Measurements from ENCODE around the gene GZMA.
"Not testable (repeated sequence)": the region's sequence is repeated elsewhere in the genome, so short reads cannot be mapped to it uniquely, and the experiment has no call there.

Gene GZMA

GRCh38 chr5:55102348-55102747 is at the start of gene GZMA:
Gene GZMA, plus strand, starts transcription at chr5:55102646. Its CDS starts 37 bp downstream, at chr5:55102683.
- intact Hi-C loops (cut with micrococcal nuclease) = no loop called here
- no peaks in the 10 kb centered on the region for H3K36me3 Mint-ChIP-seq (ENCODE audit: low read depth)
- H3K4me3 Mint-ChIP-seq = no peak within 1 kb of the TSS
- H3K27ac Mint-ChIP-seq = no peak within 1 kb of the TSS
- no peaks in the 10 kb centered on the region for H3K9me3 Mint-ChIP-seq
- peaks cover 9% of the 10 kb centered on the region for H3K27me3 Mint-ChIP-seq
- no peaks in the 10 kb centered on the region for H3K4me1 Mint-ChIP-seq (ENCODE audit: low read depth)

DNA sequence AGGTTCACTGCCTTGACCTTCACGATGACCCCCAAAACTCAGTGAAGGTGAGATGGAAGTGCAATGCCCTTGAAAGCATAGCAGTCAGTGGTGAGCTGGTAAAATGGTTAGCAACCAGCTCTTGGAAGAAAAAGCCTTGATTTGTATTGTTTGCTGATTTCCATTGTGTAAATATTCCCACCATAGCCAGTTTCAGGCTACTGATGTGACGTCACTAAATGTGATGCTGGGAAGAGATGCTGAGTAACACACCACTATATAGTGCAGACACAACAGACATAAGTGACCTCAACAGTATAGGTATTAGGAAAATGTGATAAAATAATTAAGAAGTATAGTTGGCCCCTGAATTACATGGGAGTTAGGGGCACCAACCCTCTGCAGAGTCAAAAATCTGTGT is 47.3 kb upstream of the GZMA start:
- no peak overlapping the region for H3K27ac Mint-ChIP-seq
- H3K4me3 Mint-ChIP-seq = no peak overlapping the region
- no peaks in the 10 kb centered on the region for H3K36me3 Mint-ChIP-seq (ENCODE audit: low read depth)
- intact Hi-C loops (cut with micrococcal nuclease) = no loop called here
- peaks cover 25% of the 10 kb centered on the region for H3K9me3 Mint-ChIP-seq
- H3K27me3 Mint-ChIP-seq = no peaks in the 10 kb centered on the region
- H3K4me1 Mint-ChIP-seq (ENCODE audit: low read depth) = no peaks in the 10 kb centered on the region

GRCh38 chr5:55062039-55062779 is 40.2 kb upstream of the GZMA start:
- intact Hi-C loops (cut with micrococcal nuclease) = no loop called here
- no peak overlapping the region for H3K4me3 Mint-ChIP-seq
- H3K36me3 Mint-ChIP-seq (ENCODE audit: low read depth) = no peaks in the 10 kb centered on the region
- H3K27me3 Mint-ChIP-seq = no peaks in the 10 kb centered on the region
- no peaks in the 10 kb centered on the region for H3K9me3 Mint-ChIP-seq
- no peaks in the 10 kb centered on the region for H3K4me1 Mint-ChIP-seq (ENCODE audit: low read depth)
- no peak overlapping the region for H3K27ac Mint-ChIP-seq

- Mint-ChIP-seq H3K9me3 (no peaks in the 10 kb centered on the region), H3K4me3 (no peak overlapping the region), H3K4me1 (ENCODE audit: low read depth) (no peaks in the 10 kb centered on the region), H3K27me3 (no peaks in the 10 kb centered on the region), H3K36me3 (ENCODE audit: low read depth) (no peaks in the 10 kb centered on the region), H3K27ac (no peak overlapping the region)
- intact Hi-C loops (cut with micrococcal nuclease) = no loop called here
Observed at GRCh38 chr5:55063220-55063863, 39.1 kb upstream of the GZMA start.

- intact Hi-C loops (cut with micrococcal nuclease) = no loop called here
- H3K4me3 Mint-ChIP-seq = no peak overlapping the region
- no peaks in the 10 kb centered on the region for H3K4me1 Mint-ChIP-seq (ENCODE audit: low read depth)
- no peaks in the 10 kb centered on the region for H3K27me3 Mint-ChIP-seq
- no peaks in the 10 kb centered on the region for H3K36me3 Mint-ChIP-seq (ENCODE audit: low read depth)
- no peak overlapping the region for H3K27ac Mint-ChIP-seq
- H3K9me3 Mint-ChIP-seq = no peaks in the 10 kb centered on the region
Observed at GRCh38 chr5:55063899-55064298, 38.5 kb upstream of the GZMA start.

- no peak overlapping the region for H3K4me3 Mint-ChIP-seq
- H3K27ac Mint-ChIP-seq = no peak overlapping the region
Observed at GRCh38 chr5:55064523-55064922, 37.9 kb upstream of the GZMA start.

DNA sequence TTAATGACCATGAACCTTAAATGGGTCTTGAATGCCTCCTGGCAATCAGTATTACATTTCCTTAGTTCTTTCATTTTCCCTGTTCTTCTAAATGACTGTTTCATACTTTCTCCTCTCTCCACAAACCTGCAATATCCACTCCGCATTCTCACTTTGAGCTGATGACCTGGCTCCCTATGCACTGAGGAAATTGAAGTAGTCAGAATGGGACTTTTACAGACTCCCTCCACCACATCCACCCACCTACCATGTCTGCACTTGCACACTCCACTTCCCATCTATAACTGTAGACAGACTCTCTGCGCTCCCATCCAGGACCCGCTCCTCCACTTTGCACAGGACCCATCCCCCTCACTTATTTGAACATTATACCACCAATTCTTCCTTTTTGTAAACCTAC is 36.2 kb upstream of the GZMA start:
- Mint-ChIP-seq H3K9me3 (no peaks in the 10 kb centered on the region), H3K4me1 (ENCODE audit: low read depth) (no peaks in the 10 kb centered on the region), H3K27ac (no peak overlapping the region), H3K36me3 (ENCODE audit: low read depth) (no peaks in the 10 kb centered on the region), H3K27me3 (no peaks in the 10 kb centered on the region), H3K4me3 (no peak overlapping the region)
- intact Hi-C loops (cut with micrococcal nuclease) = no loop called here

More at GRCh38 chr5:55064523-55064922, 37.9 kb upstream of the GZMA start:
- Mint-ChIP-seq H3K36me3 (ENCODE audit: low read depth) (no peaks in the 10 kb centered on the region), H3K9me3 (no peaks in the 10 kb centered on the region), H3K4me1 (ENCODE audit: low read depth) (no peaks in the 10 kb centered on the region), H3K27me3 (no peaks in the 10 kb centered on the region)
- intact Hi-C loops (cut with micrococcal nuclease) = no loop called here

- no peaks in the 10 kb centered on the region for H3K9me3 Mint-ChIP-seq
- H3K27ac Mint-ChIP-seq = no peak overlapping the region
- no peaks in the 10 kb centered on the region for H3K27me3 Mint-ChIP-seq
- intact Hi-C loops (cut with micrococcal nuclease) = no loop called here
- no peaks in the 10 kb centered on the region for H3K4me1 Mint-ChIP-seq (ENCODE audit: low read depth)
- H3K4me3 Mint-ChIP-seq = no peak overlapping the region
- no peaks in the 10 kb centered on the region for H3K36me3 Mint-ChIP-seq (ENCODE audit: low read depth)
Observed at GRCh38 chr5:55070968-55071367, 31.5 kb upstream of the GZMA start.

DNA sequence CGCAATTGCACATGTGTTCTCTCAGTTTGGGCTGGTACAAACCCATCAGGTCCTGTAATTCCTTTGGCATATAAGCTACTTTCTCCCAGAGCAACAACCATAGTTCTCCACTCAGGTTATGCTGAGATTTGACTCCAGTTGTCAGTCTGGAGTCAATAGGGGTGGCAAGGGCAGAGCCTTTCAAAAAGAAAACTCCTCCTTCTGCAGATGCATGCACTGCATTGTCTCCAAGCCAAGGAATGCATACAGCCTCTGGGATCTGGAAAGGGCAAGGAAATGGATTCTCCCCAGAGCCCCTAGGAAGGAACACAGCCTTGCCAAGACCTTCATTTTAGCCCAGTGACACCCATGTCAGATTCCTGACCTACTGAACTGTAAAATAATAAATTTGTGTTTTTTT is 31.0 kb upstream of the GZMA start:
- intact Hi-C loops (cut with micrococcal nuclease) = no loop called here
- Mint-ChIP-seq H3K27me3 (no peaks in the 10 kb centered on the region), H3K36me3 (ENCODE audit: low read depth) (no peaks in the 10 kb centered on the region), H3K27ac (no peak overlapping the region), H3K4me1 (ENCODE audit: low read depth) (no peaks in the 10 kb centered on the region), H3K9me3 (no peaks in the 10 kb centered on the region), H3K4me3 (no peak overlapping the region)

- intact Hi-C loops (cut with micrococcal nuclease) = no loop called here
- H3K36me3 Mint-ChIP-seq (ENCODE audit: low read depth) = no peaks in the 10 kb centered on the region
- H3K27me3 Mint-ChIP-seq = no peaks in the 10 kb centered on the region
- H3K9me3 Mint-ChIP-seq = no peaks in the 10 kb centered on the region
- no peaks in the 10 kb centered on the region for H3K4me1 Mint-ChIP-seq (ENCODE audit: low read depth)
- no peak overlapping the region for H3K27ac Mint-ChIP-seq
- H3K4me3 Mint-ChIP-seq = no peak overlapping the region
Observed at GRCh38 chr5:55072666-55073065, 29.8 kb upstream of the GZMA start.

GRCh38 chr5:55073211-55073610 is 29.2 kb upstream of the GZMA start:
- peaks cover 5% of the 10 kb centered on the region for H3K9me3 Mint-ChIP-seq
- no peaks in the 10 kb centered on the region for H3K27me3 Mint-ChIP-seq
- H3K27ac Mint-ChIP-seq = no peak overlapping the region
- intact Hi-C loops (cut with micrococcal nuclease) = no loop called here
- H3K4me1 Mint-ChIP-seq (ENCODE audit: low read depth) = no peaks in the 10 kb centered on the region
- no peaks in the 10 kb centered on the region for H3K36me3 Mint-ChIP-seq (ENCODE audit: low read depth)
- no peak overlapping the region for H3K4me3 Mint-ChIP-seq

DNA sequence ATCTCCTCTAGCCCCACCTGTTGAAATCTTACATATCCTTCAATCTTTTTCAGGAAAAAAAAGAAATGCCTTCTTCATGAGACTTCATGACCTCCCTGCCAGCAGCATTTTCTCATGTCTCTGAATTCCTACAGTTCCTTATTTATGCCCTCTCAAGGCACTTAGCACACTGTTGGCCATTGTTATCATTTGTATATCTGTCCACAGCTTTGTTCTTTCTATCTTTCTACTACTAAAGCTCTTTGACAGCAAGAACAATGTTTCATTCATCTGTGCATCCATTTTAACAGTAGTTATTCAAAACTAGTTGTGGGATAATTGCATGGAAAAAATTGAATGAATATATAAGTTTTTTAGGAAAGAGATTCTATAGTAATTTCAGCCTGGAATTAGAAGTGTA is 20.9 kb upstream of the GZMA start:
- peaks cover 39% of the 10 kb centered on the region for H3K9me3 Mint-ChIP-seq
- intact Hi-C loops (cut with micrococcal nuclease) = no loop called here
- no peak overlapping the region for H3K27ac Mint-ChIP-seq
- no peaks in the 10 kb centered on the region for H3K4me1 Mint-ChIP-seq (ENCODE audit: low read depth)
- H3K4me3 Mint-ChIP-seq = no peak overlapping the region
- no peaks in the 10 kb centered on the region for H3K36me3 Mint-ChIP-seq (ENCODE audit: low read depth)
- no peaks in the 10 kb centered on the region for H3K27me3 Mint-ChIP-seq

GRCh38 chr5:55089301-55089700 is 13.1 kb upstream of the GZMA start:
- H3K36me3 Mint-ChIP-seq (ENCODE audit: low read depth); H3K27me3 Mint-ChIP-seq; H3K9me3 Mint-ChIP-seq; H3K27ac Mint-ChIP-seq; intact Hi-C loops (cut with micrococcal nuclease); H3K4me1 Mint-ChIP-seq (ENCODE audit: low read depth); H3K4me3 Mint-ChIP-seq: not testable (repeated sequence)

- H3K9me3 Mint-ChIP-seq; H3K36me3 Mint-ChIP-seq (ENCODE audit: low read depth); H3K27me3 Mint-ChIP-seq; H3K4me3 Mint-ChIP-seq; H3K27ac Mint-ChIP-seq; intact Hi-C loops (cut with micrococcal nuclease); H3K4me1 Mint-ChIP-seq (ENCODE audit: low read depth): not testable (repeated sequence)
Observed at GRCh38 chr5:55091011-55091410, 11.4 kb upstream of the GZMA start.

DNA sequence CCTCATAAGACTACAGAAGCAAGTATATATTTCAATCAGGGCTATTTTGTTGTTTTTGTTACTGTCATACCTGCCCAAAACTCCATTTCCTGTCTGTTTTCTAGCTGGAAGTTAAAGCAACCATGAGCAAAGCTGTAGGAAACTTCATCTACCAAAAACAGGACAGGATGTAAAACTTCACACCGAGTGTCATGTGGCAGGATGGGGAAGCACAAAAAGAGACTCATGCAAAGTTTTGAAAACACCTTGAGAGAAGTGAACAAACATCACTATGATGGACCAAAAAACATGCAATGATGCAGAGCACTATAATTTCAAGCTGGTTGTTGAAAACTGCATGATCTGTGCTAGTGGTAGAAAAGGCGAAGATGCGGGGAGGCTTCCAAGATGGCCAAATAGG is 6.3 kb upstream of the GZMA start:
- Mint-ChIP-seq H3K4me3 (no peak overlapping the region), H3K27me3 (peaks cover 7% of the 10 kb centered on the region), H3K27ac (no peak overlapping the region), H3K36me3 (ENCODE audit: low read depth) (no peaks in the 10 kb centered on the region), H3K9me3 (no peaks in the 10 kb centered on the region), H3K4me1 (ENCODE audit: low read depth) (no peaks in the 10 kb centered on the region)
- intact Hi-C loops (cut with micrococcal nuclease) = no loop called here

Data from dendritic cell treated with granulocyte-macrophage colony-stimulating factor and Interleukin-4, amounts not matched to agents 40 ng/mL and 50 ng/mL, for 4 days (primary cell).